Measurements from ENCODE around the gene PARP4. TPM values are rescaled to one million over a fixed set of nuclear protein-coding genes. Genes with fewer than 3 reads are reported as not detected.

The PARP4 gene
- total and polyA plus RNA-seq, 2 experiments from 2014 or later = 12.9 to 32.9 TPM

- Histone ChIP-seq H3K4me3 (no peak overlapping the region), H3K79me2 (replicated peaks; ENCODE audit: insufficient read depth) (no peaks in the 10 kb centered on the region), H4K20me1 (replicated peaks; ENCODE audit: insufficient read depth) (no peaks in the 10 kb centered on the region), H3K27ac (ENCODE audit: low read depth) (no peak overlapping the region), H3K36me3 (ENCODE audit: insufficient read depth) (peaks cover 12% of the 10 kb centered on the region; the same call in 1 of the 2 replicates), H3K4me1 (ENCODE audit: insufficient read depth) (no peaks in the 10 kb centered on the region), H3K9me2 (ENCODE audit: insufficient read depth) (no peaks in the 10 kb centered on the region), H3F3A (replicated peaks; ENCODE audit: low read depth) (no peaks in the 10 kb centered on the region), H3K27me3 (ENCODE audit: insufficient read depth) (no peaks in the 10 kb centered on the region), H2AFZ (no peak overlapping the region), H3K4me2 (no peak overlapping the region)
- H3K36me3 Mint-ChIP-seq (ENCODE audit: low read depth) = peaks cover 33% of the 10 kb centered on the region
- peaks cover 5% of the 10 kb centered on the region for H3K4me1 Mint-ChIP-seq
- no peaks in the 10 kb centered on the region for H3K9me3 Mint-ChIP-seq
- no peak overlapping the region for H3K27ac Mint-ChIP-seq
- no peaks in the 10 kb centered on the region for H3K27me3 Mint-ChIP-seq (ENCODE audit: insufficient read depth, low read depth, poor library complexity)
- DNase-seq (ENCODE audit: low spot score) = no peak
- no peak overlapping the region for H3K4me3 Mint-ChIP-seq
- TF ChIP-seq POLR2AphosphoS5 (IDR thresholded peaks at IDR 0.05; ENCODE audit: low read depth) (no peak), REST (IDR thresholded peaks at IDR 0.05; ENCODE audit: unreplicated experiment) (no peak), ETS1 (IDR thresholded peaks at IDR 0.05) (no peak), ZNF114 (CRISPR knock-in tag; IDR thresholded peaks at IDR 0.05) (no peak), NANOG (IDR thresholded peaks at IDR 0.05; ENCODE audit: borderline replicate concordance) (no peak)
- ATAC-seq = no peak
Observed at GRCh38 chr13:24460256-24460655, 52.3 kb downstream of the PARP4 start.

GRCh38 chr13:24459726-24460125, 52.9 kb downstream of the PARP4 start:
- no peaks in the 10 kb centered on the region for H4K20me1 ChIP-seq (replicated peaks; ENCODE audit: insufficient read depth)
- H3K36me3 ChIP-seq (ENCODE audit: insufficient read depth) = peaks cover 12% of the 10 kb centered on the region; the same call in 1 of the 2 replicates
- peaks cover 36% of the 10 kb centered on the region for H3K36me3 Mint-ChIP-seq (ENCODE audit: low read depth)
- ATAC-seq (no peak), DNase-seq (ENCODE audit: low spot score) (no peak)
- no peaks in the 10 kb centered on the region for H3K9me3 Mint-ChIP-seq
- no peak overlapping the region for H2AFZ ChIP-seq
- no peaks in the 10 kb centered on the region for H3K27me3 ChIP-seq (ENCODE audit: insufficient read depth)
- no peak overlapping the region for H3K4me2 ChIP-seq
- no peaks in the 10 kb centered on the region for H3K79me2 ChIP-seq (replicated peaks; ENCODE audit: insufficient read depth)
- no peaks in the 10 kb centered on the region for H3K9me2 ChIP-seq (ENCODE audit: insufficient read depth)
- H3K4me3 Mint-ChIP-seq = no peak overlapping the region
- H3K4me3 ChIP-seq = no peak overlapping the region
- H3K4me1 ChIP-seq (ENCODE audit: insufficient read depth) = no peaks in the 10 kb centered on the region
- H3F3A ChIP-seq (replicated peaks; ENCODE audit: low read depth) = no peaks in the 10 kb centered on the region
- H3K4me1 Mint-ChIP-seq = peaks cover 5% of the 10 kb centered on the region
- H3K27me3 Mint-ChIP-seq (ENCODE audit: insufficient read depth, low read depth, poor library complexity) = no peaks in the 10 kb centered on the region
- no peak overlapping the region for H3K27ac ChIP-seq (ENCODE audit: low read depth)
- H3K27ac Mint-ChIP-seq = no peak overlapping the region
- TF ChIP-seq CREB1 (CRISPR knock-in tag; IDR thresholded peaks at IDR 0.05; ENCODE audit: low read depth) (no peak), ETS1 (IDR thresholded peaks at IDR 0.05) (no peak), STAT1 (IDR thresholded peaks at IDR 0.05; ENCODE audit: unreplicated experiment) (no peak)
